ENCODE measurements around the gene RALGPS2.

The RALGPS2 gene

GRCh38 chr1:178899402-178899801 is 174.4 kb downstream of the RALGPS2 start:
- Histone ChIP-seq H3K9ac (ENCODE audit: low read length) (no peak overlapping the region), H3K27ac (ENCODE audit: low read depth, low read length) (no peak overlapping the region), H3K4me3 (ENCODE audit: insufficient read depth, low read length, poor library complexity, severe bottlenecking) (no peak overlapping the region), H2AFZ (ENCODE audit: low read depth, low read length, severe bottlenecking) (no peak overlapping the region), H4K20me1 (ENCODE audit: low read depth, low read length) (no peaks in the 10 kb centered on the region), H3K9me2 (replicated peaks; ENCODE audit: insufficient read depth, low read length) (no peaks in the 10 kb centered on the region), H3K79me2 (ENCODE audit: insufficient read depth, low read length) (no peaks in the 10 kb centered on the region), H3K4me2 (ENCODE audit: low read depth, low read length, poor library complexity, severe bottlenecking) (no peak overlapping the region), H3F3A (ENCODE audit: insufficient read depth) (peaks cover 12% of the 10 kb centered on the region), H3K9me3 (ENCODE audit: insufficient read depth, low read length) (no peaks in the 10 kb centered on the region), H3K36me3 (ENCODE audit: low read length) (peaks cover 39% of the 10 kb centered on the region), H3K27me3 (ENCODE audit: low read length) (no peaks in the 10 kb centered on the region)
- TF ChIP-seq, protein P1, sequence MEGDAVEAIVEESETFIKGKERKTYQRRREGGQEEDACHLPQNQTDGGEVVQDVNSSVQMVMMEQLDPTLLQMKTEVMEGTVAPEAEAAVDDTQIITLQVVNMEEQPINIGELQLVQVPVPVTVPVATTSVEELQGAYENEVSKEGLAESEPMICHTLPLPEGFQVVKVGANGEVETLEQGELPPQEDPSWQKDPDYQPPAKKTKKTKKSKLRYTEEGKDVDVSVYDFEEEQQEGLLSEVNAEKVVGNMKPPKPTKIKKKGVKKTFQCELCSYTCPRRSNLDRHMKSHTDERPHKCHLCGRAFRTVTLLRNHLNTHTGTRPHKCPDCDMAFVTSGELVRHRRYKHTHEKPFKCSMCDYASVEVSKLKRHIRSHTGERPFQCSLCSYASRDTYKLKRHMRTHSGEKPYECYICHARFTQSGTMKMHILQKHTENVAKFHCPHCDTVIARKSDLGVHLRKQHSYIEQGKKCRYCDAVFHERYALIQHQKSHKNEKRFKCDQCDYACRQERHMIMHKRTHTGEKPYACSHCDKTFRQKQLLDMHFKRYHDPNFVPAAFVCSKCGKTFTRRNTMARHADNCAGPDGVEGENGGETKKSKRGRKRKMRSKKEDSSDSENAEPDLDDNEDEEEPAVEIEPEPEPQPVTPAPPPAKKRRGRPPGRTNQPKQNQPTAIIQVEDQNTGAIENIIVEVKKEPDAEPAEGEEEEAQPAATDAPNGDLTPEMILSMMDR (IDR thresholded peaks at IDR 0.05; ENCODE audit: insufficient read depth, low read length, poor library complexity, severe bottlenecking): no peak
- no peak for TF ChIP-seq EZH2phosphoT487 (conservative IDR thresholded peaks at IDR 0.05; ENCODE audit: low read length)

DNA sequence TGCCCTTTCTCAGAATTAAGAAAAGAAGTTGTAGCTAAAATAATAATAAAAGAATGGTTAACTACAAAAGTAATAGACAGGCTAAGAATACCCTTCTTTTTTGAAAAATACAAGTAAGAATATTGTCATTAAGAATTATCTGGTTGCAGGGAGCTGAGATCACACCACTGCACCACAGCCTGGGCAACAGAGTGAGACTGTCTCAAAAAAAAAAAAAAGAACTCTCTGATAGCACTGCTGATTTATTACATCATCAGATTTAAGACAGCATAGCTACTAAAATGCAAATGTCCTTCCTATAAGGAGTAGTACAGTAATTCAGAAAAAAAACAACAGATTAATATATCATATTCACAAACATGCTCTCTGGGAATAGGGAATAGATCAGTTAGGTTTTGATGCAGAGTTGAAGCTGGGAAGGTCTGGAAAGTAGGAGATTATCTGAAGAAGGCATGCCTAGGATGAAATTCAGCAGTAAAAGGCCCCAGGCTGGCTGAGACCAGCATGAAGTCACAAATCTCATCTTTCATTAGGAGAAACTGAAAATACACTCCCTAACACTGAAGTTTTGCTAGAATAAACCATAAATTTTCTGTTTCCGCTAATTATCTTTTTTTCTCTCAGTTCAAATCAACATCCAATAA is 176.6 kb downstream of the RALGPS2 start:
- Histone ChIP-seq H3K9ac (ENCODE audit: low read length) (no peak overlapping the region), H3F3A (ENCODE audit: insufficient read depth) (peaks cover 12% of the 10 kb centered on the region), H4K20me1 (ENCODE audit: low read depth, low read length) (no peaks in the 10 kb centered on the region), H3K4me2 (ENCODE audit: low read depth, low read length, poor library complexity, severe bottlenecking) (no peak overlapping the region), H3K27ac (ENCODE audit: low read depth, low read length) (no peak overlapping the region), H3K4me3 (ENCODE audit: insufficient read depth, low read length, poor library complexity, severe bottlenecking) (no peak overlapping the region), H2AFZ (ENCODE audit: low read depth, low read length, severe bottlenecking) (no peak overlapping the region), H3K36me3 (ENCODE audit: low read length) (peaks cover 38% of the 10 kb centered on the region), H3K79me2 (ENCODE audit: insufficient read depth, low read length) (no peaks in the 10 kb centered on the region), H3K27me3 (ENCODE audit: low read length) (no peaks in the 10 kb centered on the region), H3K9me2 (replicated peaks; ENCODE audit: insufficient read depth, low read length) (no peaks in the 10 kb centered on the region), H3K9me3 (ENCODE audit: insufficient read depth, low read length) (no peaks in the 10 kb centered on the region)
- TF ChIP-seq EZH2phosphoT487 (conservative IDR thresholded peaks at IDR 0.05; ENCODE audit: low read length): no peak
- TF ChIP-seq, protein P1 (IDR thresholded peaks at IDR 0.05; ENCODE audit: insufficient read depth, low read length, poor library complexity, severe bottlenecking): no peak

- H3K27ac ChIP-seq (ENCODE audit: low read depth, low read length): no peak overlapping the region
- no peaks in the 10 kb centered on the region for H3F3A ChIP-seq (ENCODE audit: insufficient read depth)
- TF ChIP-seq, protein P1 (IDR thresholded peaks at IDR 0.05; ENCODE audit: insufficient read depth, low read length, poor library complexity, severe bottlenecking): no peak
- TF ChIP-seq EZH2phosphoT487 (conservative IDR thresholded peaks at IDR 0.05; ENCODE audit: low read length): no peak
- no peak overlapping the region for H3K4me2 ChIP-seq (ENCODE audit: low read depth, low read length, poor library complexity, severe bottlenecking)
- H3K9ac ChIP-seq (ENCODE audit: low read length): no peak overlapping the region
- no peaks in the 10 kb centered on the region for H4K20me1 ChIP-seq (ENCODE audit: low read depth, low read length)
- no peaks in the 10 kb centered on the region for H3K79me2 ChIP-seq (ENCODE audit: insufficient read depth, low read length)
- no peak overlapping the region for H3K4me3 ChIP-seq (ENCODE audit: insufficient read depth, low read length, poor library complexity, severe bottlenecking)
- H3K9me2 ChIP-seq (replicated peaks; ENCODE audit: insufficient read depth, low read length): no peaks in the 10 kb centered on the region
- H3K27me3 ChIP-seq (ENCODE audit: low read length): no peaks in the 10 kb centered on the region
- no peak overlapping the region for H2AFZ ChIP-seq (ENCODE audit: low read depth, low read length, severe bottlenecking)
- H3K9me3 ChIP-seq (ENCODE audit: insufficient read depth, low read length): no peaks in the 10 kb centered on the region
- peaks cover 41% of the 10 kb centered on the region for H3K36me3 ChIP-seq (ENCODE audit: low read length)
Measured at GRCh38 chr1:178908358-178908757, 183.3 kb downstream of the RALGPS2 start.

Measured in SU-DHL-6 (cell line).